Keratinocyte (primary cell): Measurements from ENCODE around the gene NAA11. TPM values are rescaled to one million over a fixed set of nuclear protein-coding genes. Genes with fewer than 3 reads are reported as not detected.

Experiments
- DNase-seq: peaks from one replicate; pipeline ENCODE4 v3.0.0-alpha.2; 2011; ENCODE audit warnings: low read depth, missing footprints, low spot score
- FAIRE-seq: peaks from 2 replicates; lab custom pipeline; 2011; peaks lifted over from hg19 to GRCh38; lab: Jason Lieb, UNC
- H2AFZ ChIP-seq: 2 replicates; pipeline ENCODE4 v1.6.0; 2012; ENCODE audit warnings: low read length, control low read depth, inconsistent platforms; ENCODE audit not compliant: control insufficient read depth
- H3K27ac ChIP-seq: 2 replicates; pipeline ENCODE4 v1.5.1; 2011; ENCODE audit warnings: low read length; ENCODE audit not compliant: control insufficient read depth, insufficient read depth
- H3K27me3 ChIP-seq: 3 replicates; pipeline ENCODE4 v1.6.0; 2011; ENCODE audit warnings: low read length; ENCODE audit not compliant: control insufficient read depth, insufficient read depth; ENCODE audit errors: extremely low read depth
- H3K36me3 ChIP-seq, 2 experiments: 2 replicates in 1 of 2; 3 replicates in 1 of 2; pipeline ENCODE4 v1.5.1; 2011; ENCODE audit warnings: low read length in 2 of 2, mild to moderate bottlenecking in 1 of 2; ENCODE audit not compliant: control insufficient read depth in 2 of 2, insufficient read depth in 2 of 2; ENCODE audit errors: extremely low read depth in 1 of 2
- H3K4me1 ChIP-seq: 3 replicates; pipeline ENCODE4 v1.5.1; 2011; ENCODE audit warnings: low read length; ENCODE audit not compliant: control insufficient read depth, insufficient read depth; ENCODE audit errors: extremely low read depth
- H3K4me2 ChIP-seq: 3 replicates; pipeline ENCODE4 v1.6.0; 2011; ENCODE audit warnings: low read depth, low read length; ENCODE audit not compliant: control insufficient read depth, insufficient read depth; ENCODE audit errors: extremely low read depth
- H3K4me3 ChIP-seq, 3 experiments: fragments of 200-600 bp in 1 of 3; sonication (generic) in 1 of 3; 2 replicates in 2 of 3; 3 replicates in 1 of 3; pipeline ENCODE4 v1.5.1; 2011 to 2016; ENCODE audit warnings: low read length in 3 of 3, mild to moderate bottlenecking in 3 of 3, control low read depth in 2 of 3, inconsistent platforms in 1 of 3, low read depth in 1 of 3, mixed read lengths in 1 of 3, mixed run types in 1 of 3, moderate library complexity in 1 of 3; ENCODE audit not compliant: control insufficient read depth in 2 of 3, insufficient read depth in 2 of 3; ENCODE audit errors: extremely low read depth in 1 of 3
- H3K79me2 ChIP-seq: 2 replicates; pipeline ENCODE4 v1.6.0; 2012; ENCODE audit warnings: low read length; ENCODE audit not compliant: control insufficient read depth, insufficient read depth
- H3K9ac ChIP-seq: 3 replicates; pipeline ENCODE4 v1.6.0; 2011; ENCODE audit warnings: low read length; ENCODE audit not compliant: control insufficient read depth, insufficient read depth; ENCODE audit errors: extremely low read depth
- H3K9me1 ChIP-seq: 3 replicates; pipeline ENCODE4 v1.6.0; 2011; ENCODE audit warnings: low read length; ENCODE audit not compliant: control insufficient read depth, insufficient read depth; ENCODE audit errors: extremely low read depth
- H3K9me3 ChIP-seq: 2 replicates; pipeline ENCODE4 v1.5.1; 2012; ENCODE audit warnings: low read depth, low read length; ENCODE audit not compliant: control insufficient read depth
- H4K20me1 ChIP-seq: 3 replicates; pipeline ENCODE4 v1.6.0; 2011; ENCODE audit warnings: low read length; ENCODE audit not compliant: control insufficient read depth, insufficient read depth; ENCODE audit errors: extremely low read depth
- CTCF ChIP-seq, 3 experiments: IDR thresholded peaks in 1 of 3; conservative IDR thresholded peaks in 1 of 3; optimal IDR thresholded peaks in 1 of 3; 2 replicates in 2 of 3; 3 replicates in 1 of 3; pipeline versions ENCODE3 to v1.5.1; 2011; ENCODE audit warnings: low read length in 3 of 3, mild to moderate bottlenecking in 3 of 3, moderate library complexity in 2 of 3, control low read depth in 1 of 3, inconsistent platforms in 1 of 3; ENCODE audit not compliant: insufficient read depth in 2 of 3; ENCODE audit errors: extremely low read depth in 1 of 3
- EZH2 ChIP-seq: IDR thresholded peaks from one replicate; pipeline ENCODE4 v1.6.1; 2012; ENCODE audit warnings: inconsistent platforms, mild to moderate bottlenecking, low read length, moderate library complexity
- dilution Hi-C: fragments of 300-500 bp; cut with MboI; formaldehyde crosslinking; loops from one replicate; pipeline ENCODE4 v1.7.0; 2020; ENCODE audit warnings: low sequenced_read_pairs; ENCODE audit not compliant: extremely low pct_ligation_motif_present
- polyA plus RNA-seq, 5 experiments: library from polyadenylated mRNA; depleted of rRNA in 3 of 5; stranded (reverse) in 3 of 5; stranded (forward) in 1 of 5; unstranded in 1 of 5; fragments of >200 nt; gene quantifications; 1 replicate in 1 of 5; 2 replicates in 3 of 5; 3 replicates in 1 of 5; pipeline versions ENCODE4 v1.2.1 to v1.2.3, GENCODE V29; 2011 to 2012; ENCODE audit warnings: missing spikeins in 2 of 5, low read depth in 1 of 5, low replicate concordance in 1 of 5

The NAA11 gene
- polyA plus RNA-seq, 1 donor (not counting 4 experiments of a cell fraction or from before 2014, with no cell fraction given), result not detected

- Histone ChIP-seq H3K9me1 (no peaks in the 10 kb centered on the region), H2AFZ (no peak overlapping the region), H3K36me3 (no peaks in the 10 kb centered on the region), H4K20me1 (no peaks in the 10 kb centered on the region), H3K4me2 (no peak overlapping the region), H3K79me2 (no peaks in the 10 kb centered on the region), H3K4me1 (no peaks in the 10 kb centered on the region), H3K27ac (no peak overlapping the region), H3K9me3 (no peaks in the 10 kb centered on the region), H3K9ac (no peak overlapping the region), H3K27me3 (no peaks in the 10 kb centered on the region), H3K4me3 (no peak overlapping the region)
- dilution Hi-C loops, result no loop called here
- no peak for FAIRE-seq
- TF ChIP-seq EZH2, result no peak
- no peak for DNase-seq
These were observed 12.3 kb upstream of the NAA11 start for GRCh38 chr4:79338148-79338547.

GRCh38 chr4:79334783-79335182 lies 8.9 kb upstream of the NAA11 start:
- no peaks in the 10 kb centered on the region for H3K4me1 ChIP-seq
- no peak overlapping the region for H3K9ac ChIP-seq
- no peaks in the 10 kb centered on the region for H3K79me2 ChIP-seq
- no peak overlapping the region for H3K27ac ChIP-seq
- no peak overlapping the region for H2AFZ ChIP-seq
- dilution Hi-C loops, result no loop called here
- H3K9me3 ChIP-seq, result no peaks in the 10 kb centered on the region
- no peaks in the 10 kb centered on the region for H3K36me3 ChIP-seq
- H3K4me3 ChIP-seq, result no peak overlapping the region
- no peak for FAIRE-seq
- H3K9me1 ChIP-seq, result no peaks in the 10 kb centered on the region
- no peak for DNase-seq
- no peaks in the 10 kb centered on the region for H4K20me1 ChIP-seq
- no peaks in the 10 kb centered on the region for H3K27me3 ChIP-seq
- TF ChIP-seq EZH2 (no peak), CTCF (optimal IDR thresholded peaks at IDR 0.05 in 1 of 3, IDR thresholded peaks at IDR 0.05 in 1 of 3, conservative IDR thresholded peaks at IDR 0.05 in 1 of 3; ENCODE audit: extremely low read depth in 1 of 3, insufficient read depth in 2 of 3, low read length in 3 of 3) (no peak)
- no peak overlapping the region for H3K4me2 ChIP-seq

- Histone ChIP-seq H3K9me3 (no peaks in the 10 kb centered on the region), H3K79me2 (no peaks in the 10 kb centered on the region)
- no peak for FAIRE-seq
These were observed 8.5 kb upstream of the NAA11 start for GRCh38 chr4:79334341-79334740.

More at GRCh38 chr4:79334341-79334740, 8.5 kb upstream of the NAA11 start:
- H3K4me3 ChIP-seq, result no peak overlapping the region
- H3K9ac ChIP-seq, result no peak overlapping the region
- no peaks in the 10 kb centered on the region for H4K20me1 ChIP-seq
- no peaks in the 10 kb centered on the region for H3K27me3 ChIP-seq
- no peaks in the 10 kb centered on the region for H3K36me3 ChIP-seq
- TF ChIP-seq EZH2, result no peak
- no peak for TF ChIP-seq CTCF (optimal IDR thresholded peaks at IDR 0.05 in 1 of 3, IDR thresholded peaks at IDR 0.05 in 1 of 3, conservative IDR thresholded peaks at IDR 0.05 in 1 of 3; ENCODE audit: extremely low read depth in 1 of 3, insufficient read depth in 2 of 3, low read length in 3 of 3)
- DNase-seq, result no peak
- no peaks in the 10 kb centered on the region for H3K4me1 ChIP-seq
- H3K27ac ChIP-seq, result no peak overlapping the region
- dilution Hi-C loops, result no loop called here
- H2AFZ ChIP-seq, result no peak overlapping the region
- no peaks in the 10 kb centered on the region for H3K9me1 ChIP-seq
- no peak overlapping the region for H3K4me2 ChIP-seq
